GM23248 (cell line): ENCODE measurements around the gene ABHD2. TPM values are rescaled to one million over a fixed set of nuclear protein-coding genes. Genes with fewer than 3 reads are reported as not detected.

Experiments used
- DNase-seq: peaks from one replicate; pipeline ENCODE4 v3.0.0-alpha.2; 2015
- H2AFZ ChIP-seq: fragments of 200-600 bp; sonication (generic); 2 replicates; pipeline ENCODE4 v1.6.1; 2016; ENCODE audit warnings: antibody characterized with exemption
- H3F3A ChIP-seq: fragments of 200-600 bp; sonication (generic); 2 replicates; pipeline ENCODE4 v1.6.1; 2016; ENCODE audit warnings: mild to moderate bottlenecking, antibody characterized with exemption, mixed run types; ENCODE audit not compliant: insufficient read depth
- H3K27ac ChIP-seq: fragments of 200-600 bp; sonication (generic); 2 replicates; pipeline ENCODE4 v1.5.1; 2016; ENCODE audit warnings: mild to moderate bottlenecking
- H3K27me3 ChIP-seq: fragments of 200-600 bp; sonication (generic); replicated peaks from 2 replicates; pipeline ENCODE4 v1.6.1; 2016; ENCODE audit warnings: mild to moderate bottlenecking; ENCODE audit not compliant: insufficient read depth
- H3K36me3 ChIP-seq: fragments of 200-600 bp; sonication (generic); 2 replicates; pipeline ENCODE4 v1.6.1; 2016; ENCODE audit warnings: low read depth, mild to moderate bottlenecking
- H3K4me1 ChIP-seq: fragments of 200-600 bp; sonication (generic); 2 replicates; pipeline ENCODE4 v1.6.1; 2016; ENCODE audit warnings: mild to moderate bottlenecking; ENCODE audit not compliant: insufficient read depth
- H3K4me2 ChIP-seq: fragments of 200-600 bp; sonication (generic); one replicate; pipeline ENCODE4 v1.6.1; 2016; ENCODE audit warnings: mild to moderate bottlenecking; ENCODE audit not compliant: unreplicated experiment
- H3K4me3 ChIP-seq: fragments of 200-600 bp; sonication (generic); 2 replicates; pipeline ENCODE4 v1.5.1; 2016; ENCODE audit warnings: mild to moderate bottlenecking
- H3K79me2 ChIP-seq: fragments of 200-600 bp; sonication (generic); 2 replicates; pipeline ENCODE4 v1.6.1; 2016; ENCODE audit warnings: mild to moderate bottlenecking; ENCODE audit not compliant: insufficient read depth
- H3K9ac ChIP-seq: fragments of 200-600 bp; sonication (generic); 2 replicates; pipeline ENCODE4 v1.6.1; 2016; ENCODE audit warnings: mild to moderate bottlenecking
- H3K9me2 ChIP-seq: fragments of 200-600 bp; sonication (generic); 2 replicates; pipeline ENCODE4 v1.6.1; 2016; ENCODE audit warnings: mixed run types, mild to moderate bottlenecking, moderate library complexity; ENCODE audit not compliant: insufficient read depth
- H3K9me3 ChIP-seq: fragments of 200-600 bp; sonication (generic); one replicate; pipeline ENCODE4 v1.6.1; 2017; ENCODE audit warnings: low read depth
- H4K20me1 ChIP-seq: fragments of 200-600 bp; sonication (generic); 2 replicates; pipeline ENCODE4 v1.6.0; 2016; ENCODE audit not compliant: insufficient read depth
- EZH2 ChIP-seq: fragments of 200-600 bp; sonication (generic); IDR thresholded peaks from 2 replicates; pipeline ENCODE4 v1.6.1; 2018; ENCODE audit warnings: antibody characterized with exemption, mild to moderate bottlenecking; ENCODE audit not compliant: insufficient read depth, poor library complexity, severe bottlenecking
- EZH2phosphoT487 ChIP-seq: fragments of 200-600 bp; sonication (generic); IDR thresholded peaks from 2 replicates; pipeline ENCODE4 v1.6.1; 2018; ENCODE audit warnings: antibody characterized with exemption, moderate library complexity, mild to moderate bottlenecking, low read depth; ENCODE audit not compliant: insufficient read depth
- WGBS, 2 experiments: methylation state at CpG; one replicate each; pipeline ENCODE4 v1.1.6; 2015 to 2017; ENCODE audit warnings: low lambda C conversion rate in 2 of 2, low coverage in 1 of 2; ENCODE audit errors: missing lambda C conversion rate in 2 of 2; 5-methylcytosine and 5-hydroxymethylcytosine counted together
- in situ Hi-C: fragments of 300-500 bp; cut with MboI; formaldehyde crosslinking; loops from 2 replicates; pipeline ENCODE4 v1.15.0; 2020
- polyA plus RNA-seq: library from polyadenylated mRNA; unstranded; fragments of >200 nt; fragmentation: Nextera tagmentation; extraction: Ambion mirVana; gene quantifications from 2 replicates; pipeline ENCODE4 v1.2.1, GENCODE V29; 2016
- total RNA-seq: library from RNA; depleted of rRNA; stranded (reverse); fragments of >200 nt; shearing (Covaris generic); gene quantifications from 2 replicates; pipeline ENCODE4 v1.2.3, GENCODE V29; 2014

The ABHD2 gene
- total and polyA plus RNA-seq, 2 experiments from 2014 or later = 17.6 to 24.2 TPM

DNA sequence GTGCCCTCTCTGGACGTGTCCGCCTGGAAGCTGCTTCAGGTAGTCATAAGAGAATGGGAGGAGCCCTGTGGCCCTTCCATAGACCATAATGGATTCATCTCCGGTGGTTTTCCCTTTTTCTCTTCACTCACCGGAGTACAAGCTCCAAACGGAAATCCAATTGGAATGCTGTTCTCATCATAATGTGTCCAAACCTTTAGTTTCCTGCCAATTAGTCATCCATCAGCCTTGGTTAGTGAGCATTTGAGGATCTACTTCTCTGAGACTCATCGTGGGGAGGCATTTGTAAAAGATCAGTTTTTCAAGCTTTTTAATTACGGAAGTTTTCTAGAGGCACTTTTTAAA, 34.9 kb downstream of the ABHD2 start:
- H3F3A ChIP-seq = no peaks in the 10 kb centered on the region; the same call in 1 of the 2 replicates
- no peaks in the 10 kb centered on the region for H3K79me2 ChIP-seq
- H3K27ac ChIP-seq = no peak overlapping the region
- H3K27me3 ChIP-seq = no peaks in the 10 kb centered on the region
- no peaks in the 10 kb centered on the region for H3K9me2 ChIP-seq
- H3K9ac ChIP-seq = no peak overlapping the region
- peak; percentile 69 for DNase-seq
- H4K20me1 ChIP-seq = no peaks in the 10 kb centered on the region
- no peak overlapping the region for H2AFZ ChIP-seq
- H3K4me3 ChIP-seq = no peak overlapping the region
- H3K4me1 ChIP-seq = peaks cover 12% of the 10 kb centered on the region
- in situ Hi-C loops = no loop called here
- 46 to 51% methylated on average over 7 of the region's 7 CpGs for WGBS, 2 experiments
- H3K9me3 ChIP-seq = no peaks in the 10 kb centered on the region
- no peak for TF ChIP-seq EZH2phosphoT487
- H3K4me2 ChIP-seq = no peak overlapping the region
- no peaks in the 10 kb centered on the region for H3K36me3 ChIP-seq

DNA sequence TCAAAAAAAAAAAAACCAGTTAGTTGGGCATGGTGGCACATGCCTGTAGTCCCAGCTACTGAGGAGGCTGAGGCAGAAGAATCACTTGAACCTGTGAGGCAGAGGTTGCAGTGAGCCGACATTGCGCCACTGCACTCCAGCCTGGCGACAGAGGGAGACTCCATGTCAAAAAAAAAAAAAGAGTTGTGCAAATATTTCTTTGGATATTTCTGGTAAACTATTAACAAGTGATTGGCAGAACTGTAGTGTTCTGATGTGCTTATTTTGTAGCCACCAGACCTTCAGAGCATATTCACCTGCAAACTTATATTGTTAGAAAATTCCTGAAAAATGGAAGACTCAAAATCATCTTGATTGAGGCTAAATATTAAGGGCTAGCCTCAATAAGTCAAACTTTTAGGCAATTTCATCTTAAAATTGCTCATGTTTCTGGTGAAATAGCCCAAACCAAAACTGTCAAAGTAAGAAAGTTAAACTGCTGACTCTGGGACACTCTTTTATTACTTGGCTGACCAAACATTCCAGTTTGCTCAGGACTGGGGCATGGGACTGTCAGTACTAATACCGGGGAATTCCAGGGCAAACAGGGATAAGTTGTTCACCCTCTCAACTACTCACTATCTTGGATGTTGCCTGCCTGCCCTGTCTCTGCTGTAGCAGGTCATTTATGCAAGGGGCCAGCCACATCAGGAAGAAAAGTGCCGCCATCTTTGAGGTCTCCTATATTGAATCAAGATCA, 37.0 kb downstream of the ABHD2 start:
- Histone ChIP-seq H3K27ac (no peak overlapping the region), H3K27me3 (no peaks in the 10 kb centered on the region), H3K79me2 (no peaks in the 10 kb centered on the region), H3K4me2 (no peak overlapping the region), H3K4me1 (peaks cover 5% of the 10 kb centered on the region; the same call in 1 of the 2 replicates), H3K9me2 (no peaks in the 10 kb centered on the region), H3F3A (no peaks in the 10 kb centered on the region), H4K20me1 (no peaks in the 10 kb centered on the region), H3K4me3 (no peak overlapping the region), H2AFZ (no peak overlapping the region), H3K36me3 (no peaks in the 10 kb centered on the region), H3K9ac (no peak overlapping the region), H3K9me3 (no peaks in the 10 kb centered on the region)
- 100% methylated on average over 5 of the region's 5 CpGs for WGBS, 2 experiments
- in situ Hi-C loops = no loop called here
- TF ChIP-seq EZH2phosphoT487 (no peak), EZH2 (no peak)
- no peak for DNase-seq

DNA sequence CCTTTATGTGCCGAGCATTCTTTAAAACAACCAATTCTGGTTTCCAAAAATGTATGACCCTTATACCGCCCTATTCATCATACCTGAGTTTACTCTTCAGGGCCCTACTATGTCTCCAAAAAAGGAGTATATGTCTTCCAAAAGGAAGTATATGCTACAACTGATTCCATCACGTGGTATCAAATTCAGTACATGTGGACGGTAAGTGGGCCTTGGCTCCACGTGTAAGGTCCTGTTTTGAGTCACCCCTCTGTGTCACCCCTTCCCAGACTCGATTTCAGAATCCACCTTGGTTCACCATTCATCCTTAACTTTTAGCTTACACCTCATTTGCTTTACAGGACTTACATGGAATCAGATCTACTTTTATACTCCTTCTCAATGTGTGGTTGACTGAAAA, 37.8 kb downstream of the ABHD2 start:
- DNase-seq = no peak

DNA sequence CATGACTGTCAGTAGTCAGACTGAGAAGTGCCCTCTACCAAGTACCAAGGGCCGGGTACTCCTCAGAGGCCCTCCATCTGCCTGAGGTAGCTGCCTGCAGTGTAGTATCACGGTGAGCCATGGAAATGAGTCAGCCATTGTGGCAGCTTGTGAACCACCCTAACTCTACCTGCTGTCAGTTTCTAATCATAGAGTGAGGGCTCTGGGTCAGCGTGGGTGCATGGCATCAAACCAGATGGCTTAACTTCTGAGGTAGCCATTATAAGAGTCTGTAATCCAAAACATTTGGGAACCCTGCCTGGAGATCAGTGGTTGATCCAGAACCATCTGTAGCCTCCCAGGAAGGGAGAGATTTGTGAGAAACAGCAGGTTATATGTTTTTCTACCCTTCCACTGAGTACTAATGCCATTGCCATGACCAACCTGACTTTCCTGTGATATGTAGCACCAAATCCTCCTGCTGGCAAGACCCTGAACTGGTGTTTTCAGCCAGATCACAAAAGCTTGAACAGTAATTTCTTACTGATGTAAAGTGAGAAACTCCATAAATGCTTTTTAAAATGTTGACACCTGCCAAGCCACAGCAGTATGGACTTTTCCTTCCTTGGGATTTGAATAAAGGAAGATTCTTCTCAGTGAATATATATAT, 38.9 kb downstream of the ABHD2 start:
- Histone ChIP-seq H3K27ac (no peak overlapping the region), H3K9ac (no peak overlapping the region), H3K36me3 (no peaks in the 10 kb centered on the region), H3K4me1 (peaks cover 5% of the 10 kb centered on the region; the same call in 1 of the 2 replicates), H3K79me2 (no peaks in the 10 kb centered on the region), H2AFZ (no peak overlapping the region), H3K4me2 (no peak overlapping the region), H3K27me3 (no peaks in the 10 kb centered on the region), H3K9me3 (no peaks in the 10 kb centered on the region), H3K9me2 (no peaks in the 10 kb centered on the region), H4K20me1 (no peaks in the 10 kb centered on the region), H3F3A (no peaks in the 10 kb centered on the region), H3K4me3 (no peak overlapping the region)
- TF ChIP-seq EZH2phosphoT487 = no peak
- TF ChIP-seq EZH2 = no peak
- in situ Hi-C loops = no loop called here
- 49 to 52% methylated on average over 3 of the region's 3 CpGs for WGBS, 2 experiments
- peak; percentile 46 for DNase-seq

More for the DNA sequence above, 37.8 kb downstream of the ABHD2 start:
- Histone ChIP-seq H3K36me3 (no peaks in the 10 kb centered on the region), H3K27me3 (no peaks in the 10 kb centered on the region), H3K9ac (no peak overlapping the region), H3K9me2 (no peaks in the 10 kb centered on the region), H3K4me2 (no peak overlapping the region), H3F3A (no peaks in the 10 kb centered on the region), H3K4me1 (peaks cover 5% of the 10 kb centered on the region; the same call in 1 of the 2 replicates), H3K79me2 (no peaks in the 10 kb centered on the region), H2AFZ (no peak overlapping the region), H3K4me3 (no peak overlapping the region), H4K20me1 (no peaks in the 10 kb centered on the region), H3K27ac (no peak overlapping the region), H3K9me3 (no peaks in the 10 kb centered on the region)
- TF ChIP-seq EZH2phosphoT487 (no peak), EZH2 (no peak)
- in situ Hi-C loops = no loop called here
- 84 to 88% methylated on average over 6 of the region's 6 CpGs for WGBS, 2 experiments
